BE2C (cell line): ENCODE results near the gene DNAJB1.

Experiments
- DNase-seq: peaks from one replicate; pipeline ENCODE4 v3.0.0-alpha.2; 2020
- H3K27me3 ChIP-seq: fragments of 250-450 bp; sonication (Bioruptor Pico); 2 replicates; pipeline ENCODE4 v1.5.1; 2020; ENCODE audit warnings: mild to moderate bottlenecking
- H3K36me3 ChIP-seq: fragments of 250-450 bp; sonication (Bioruptor Pico); 2 replicates; pipeline ENCODE4 v1.5.1; 2020; ENCODE audit warnings: mild to moderate bottlenecking
- H3K4me1 ChIP-seq: fragments of 250-450 bp; sonication (Bioruptor Pico); 2 replicates; pipeline ENCODE4 v1.5.1; 2020
- H3K4me3 ChIP-seq: 2 replicates; pipeline ENCODE4 v1.5.1; 2011; ENCODE audit warnings: low read depth, low read length
- H3K9me3 ChIP-seq: fragments of 250-450 bp; sonication (Bioruptor Pico); 2 replicates; pipeline ENCODE4 v1.5.1; 2020
- TF ChIP-seq, protein P1 (sequence below): IDR thresholded peaks from 2 replicates; pipeline ENCODE4 v1.5.1; 2012; ENCODE audit warnings: mild to moderate bottlenecking, low read depth, low read length

The DNAJB1 gene

DNA sequence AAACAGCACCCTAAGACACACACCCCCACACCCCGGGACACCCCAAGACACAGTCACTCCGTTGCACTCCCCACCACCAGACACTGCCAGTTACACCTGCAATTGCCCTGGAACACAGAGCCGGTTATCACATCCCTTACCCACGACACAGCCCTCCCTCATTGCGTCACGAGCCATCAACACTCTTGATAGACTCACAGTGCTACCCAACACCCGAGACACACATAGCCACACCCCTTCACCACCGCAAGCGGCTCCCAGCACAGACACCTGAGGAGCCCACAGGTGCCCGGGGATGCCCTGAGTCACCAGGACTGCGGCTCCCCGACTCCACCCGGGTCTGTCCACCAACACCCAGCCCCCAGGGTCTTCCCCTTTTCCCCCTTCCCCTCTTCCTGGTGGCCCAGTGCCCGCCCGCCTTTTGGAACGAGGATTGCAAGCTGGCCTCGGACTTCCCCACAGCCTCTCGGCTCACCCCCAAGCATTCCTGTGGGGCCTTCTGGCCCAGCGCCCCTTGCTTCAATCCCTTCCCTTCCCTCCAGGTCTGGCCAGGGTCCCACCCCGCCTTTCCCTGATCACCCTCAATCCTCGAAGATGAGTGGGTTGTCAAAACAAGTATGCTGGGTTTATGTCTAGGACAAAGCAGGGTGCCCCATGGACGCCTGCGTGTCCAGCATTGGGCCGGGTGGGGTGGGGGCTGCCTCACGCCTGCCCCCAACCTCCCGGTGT is 41.4 kb downstream of the DNAJB1 start:
- Histone ChIP-seq H3K9me3 (no peaks in the 10 kb centered on the region), H3K4me3 (no peak overlapping the region), H3K27me3 (0 out of 2 replicates have a peak, but pooled peaks cover 4% of the 10 kb centered on the region), H3K36me3 (peaks cover 4% of the 10 kb centered on the region; the same call in 1 of the 2 replicates), H3K4me1 (peaks cover 39% of the 10 kb centered on the region)
- no peak for DNase-seq
- TF ChIP-seq, protein P1, sequence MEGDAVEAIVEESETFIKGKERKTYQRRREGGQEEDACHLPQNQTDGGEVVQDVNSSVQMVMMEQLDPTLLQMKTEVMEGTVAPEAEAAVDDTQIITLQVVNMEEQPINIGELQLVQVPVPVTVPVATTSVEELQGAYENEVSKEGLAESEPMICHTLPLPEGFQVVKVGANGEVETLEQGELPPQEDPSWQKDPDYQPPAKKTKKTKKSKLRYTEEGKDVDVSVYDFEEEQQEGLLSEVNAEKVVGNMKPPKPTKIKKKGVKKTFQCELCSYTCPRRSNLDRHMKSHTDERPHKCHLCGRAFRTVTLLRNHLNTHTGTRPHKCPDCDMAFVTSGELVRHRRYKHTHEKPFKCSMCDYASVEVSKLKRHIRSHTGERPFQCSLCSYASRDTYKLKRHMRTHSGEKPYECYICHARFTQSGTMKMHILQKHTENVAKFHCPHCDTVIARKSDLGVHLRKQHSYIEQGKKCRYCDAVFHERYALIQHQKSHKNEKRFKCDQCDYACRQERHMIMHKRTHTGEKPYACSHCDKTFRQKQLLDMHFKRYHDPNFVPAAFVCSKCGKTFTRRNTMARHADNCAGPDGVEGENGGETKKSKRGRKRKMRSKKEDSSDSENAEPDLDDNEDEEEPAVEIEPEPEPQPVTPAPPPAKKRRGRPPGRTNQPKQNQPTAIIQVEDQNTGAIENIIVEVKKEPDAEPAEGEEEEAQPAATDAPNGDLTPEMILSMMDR = no peak

DNA sequence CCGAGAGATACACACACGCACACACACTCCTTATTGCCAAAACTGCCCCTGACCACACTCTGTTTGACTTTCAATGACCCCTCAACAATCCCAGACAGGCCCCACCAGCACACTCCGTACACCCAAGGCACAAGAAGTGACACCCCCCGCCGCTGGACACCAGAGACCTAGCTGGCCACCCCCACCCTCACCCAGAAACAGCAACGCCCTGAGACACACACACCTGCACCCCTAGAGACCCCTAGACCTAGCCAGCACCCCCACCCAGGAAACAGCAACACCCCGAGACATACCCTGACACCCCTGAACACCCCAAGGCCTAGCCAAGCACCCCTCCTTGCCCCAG is 41.9 kb downstream of the DNAJB1 start:
- H3K36me3 ChIP-seq = peaks cover 4% of the 10 kb centered on the region; the same call in 1 of the 2 replicates
- H3K27me3 ChIP-seq = 0 out of 2 replicates have a peak, but pooled peaks cover 4% of the 10 kb centered on the region
- H3K4me3 ChIP-seq = no peak overlapping the region
- no peaks in the 10 kb centered on the region for H3K9me3 ChIP-seq
- no peak for DNase-seq
- TF ChIP-seq, protein P1 = no peak
- peaks cover 39% of the 10 kb centered on the region for H3K4me1 ChIP-seq

DNA sequence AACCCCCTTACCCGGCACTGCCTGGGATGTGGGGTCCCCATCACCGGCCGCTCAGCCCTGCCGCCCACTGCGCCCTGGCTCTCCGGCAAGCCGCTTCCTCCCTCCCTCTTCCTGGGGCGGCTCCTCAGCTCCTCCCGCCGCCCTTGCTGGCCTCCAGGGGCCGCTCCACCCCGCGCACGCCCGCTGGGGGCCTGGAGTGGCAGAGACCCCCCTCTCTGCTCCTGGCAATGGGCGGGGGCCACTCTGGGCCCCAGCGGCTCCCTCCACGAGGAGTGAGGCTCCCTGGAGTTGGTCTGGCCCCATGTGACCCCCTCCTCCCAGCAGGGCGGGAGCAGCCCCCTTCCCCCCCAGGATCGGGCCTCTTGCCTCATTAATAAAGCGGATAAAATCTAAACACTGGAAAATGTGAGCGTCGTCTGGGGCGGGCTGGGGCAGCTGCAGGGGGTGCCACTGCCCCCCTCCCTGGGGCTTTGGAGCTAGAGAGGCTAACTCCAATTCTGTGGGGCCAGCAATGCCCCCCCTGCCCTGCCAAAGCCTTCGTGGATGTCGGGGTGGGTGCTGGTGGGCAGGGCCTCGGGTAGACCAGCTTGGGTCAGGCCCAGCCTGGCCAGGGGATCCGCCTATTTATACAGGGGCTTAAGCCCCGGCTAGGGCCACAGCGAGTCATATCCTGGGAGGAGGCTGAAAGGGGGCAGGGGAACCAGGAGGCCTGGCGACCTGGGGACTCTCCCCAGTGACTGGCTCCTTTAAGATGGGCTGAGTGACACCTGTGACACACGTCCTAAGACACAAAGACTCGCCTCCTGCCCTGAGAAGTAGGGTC is 42.7 kb downstream of the DNAJB1 start, which contains the start of gene PTGER1:
Gene PTGER1 (minus strand): TSS at position 104 of the 823 bp plus-strand sequence. CDS start 1,034 bp downstream, outside the sequence.
- Histone ChIP-seq H3K27me3 (0 out of 2 replicates have a peak, but pooled peaks cover 4% of the 10 kb centered on the region), H3K9me3 (no peaks in the 10 kb centered on the region), H3K4me3 (peak within 1 kb of the TSS; percentile 50), H3K36me3 (peaks cover 5% of the 10 kb centered on the region; the same call in 1 of the 2 replicates), H3K4me1 (peaks cover 39% of the 10 kb centered on the region)
- TF ChIP-seq, protein P1 = peak; percentile 48
- DNase-seq = peak; percentile 71

DNA sequence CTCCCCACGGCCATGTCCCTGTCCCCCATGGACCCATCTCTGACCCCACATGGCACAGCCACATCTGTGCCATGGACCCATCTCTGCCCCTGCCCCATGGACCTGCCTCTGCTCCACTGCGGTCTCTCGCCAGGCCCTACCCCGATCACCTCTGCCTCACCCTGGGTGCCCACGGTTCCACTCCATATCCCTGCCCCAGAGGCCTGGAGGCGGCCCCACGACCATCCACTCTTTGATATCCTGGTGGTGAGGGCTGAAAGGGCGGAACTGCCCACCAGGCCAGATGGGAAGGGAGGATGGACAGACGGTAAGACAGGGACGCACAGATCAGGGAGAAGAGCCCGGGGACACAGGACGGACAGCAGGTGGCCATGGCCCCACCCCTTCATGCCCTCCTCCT is 43.4 kb downstream of the DNAJB1 start:
- H3K36me3 ChIP-seq = peaks cover 11% of the 10 kb centered on the region; the same call in 1 of the 2 replicates

GRCh38 chr19:14473978-14474578 is 44.1 kb downstream of the DNAJB1 start:
- Histone ChIP-seq H3K9me3 (no peaks in the 10 kb centered on the region), H3K4me3 (no peak overlapping the region), H3K36me3 (peaks cover 12% of the 10 kb centered on the region; the same call in 1 of the 2 replicates), H3K4me1 (peaks cover 39% of the 10 kb centered on the region), H3K27me3 (0 out of 2 replicates have a peak, but pooled peaks cover 4% of the 10 kb centered on the region)
- TF ChIP-seq, protein P1 = no peak
- no peak for DNase-seq

More for the DNA sequence above, 43.4 kb downstream of the DNAJB1 start:
- peaks cover 39% of the 10 kb centered on the region for H3K4me1 ChIP-seq
- H3K4me3 ChIP-seq = peak overlapping the region; percentile 50
- H3K9me3 ChIP-seq = no peaks in the 10 kb centered on the region
- H3K27me3 ChIP-seq = 0 out of 2 replicates have a peak, but pooled peaks cover 4% of the 10 kb centered on the region
- no peak for DNase-seq
- TF ChIP-seq, protein P1 = no peak
